Measurements from ENCODE around the gene ACTR2. TPM values are rescaled to one million over a fixed set of nuclear protein-coding genes. Genes with fewer than 3 reads are reported as not detected.

The ACTR2 gene
- total and polyA plus RNA-seq, 9 of the 15 experiments (the other 6 are each of a cell fraction or from before 2014, with no cell fraction given) = 47.3 to 239 (median 108) TPM

DNA sequence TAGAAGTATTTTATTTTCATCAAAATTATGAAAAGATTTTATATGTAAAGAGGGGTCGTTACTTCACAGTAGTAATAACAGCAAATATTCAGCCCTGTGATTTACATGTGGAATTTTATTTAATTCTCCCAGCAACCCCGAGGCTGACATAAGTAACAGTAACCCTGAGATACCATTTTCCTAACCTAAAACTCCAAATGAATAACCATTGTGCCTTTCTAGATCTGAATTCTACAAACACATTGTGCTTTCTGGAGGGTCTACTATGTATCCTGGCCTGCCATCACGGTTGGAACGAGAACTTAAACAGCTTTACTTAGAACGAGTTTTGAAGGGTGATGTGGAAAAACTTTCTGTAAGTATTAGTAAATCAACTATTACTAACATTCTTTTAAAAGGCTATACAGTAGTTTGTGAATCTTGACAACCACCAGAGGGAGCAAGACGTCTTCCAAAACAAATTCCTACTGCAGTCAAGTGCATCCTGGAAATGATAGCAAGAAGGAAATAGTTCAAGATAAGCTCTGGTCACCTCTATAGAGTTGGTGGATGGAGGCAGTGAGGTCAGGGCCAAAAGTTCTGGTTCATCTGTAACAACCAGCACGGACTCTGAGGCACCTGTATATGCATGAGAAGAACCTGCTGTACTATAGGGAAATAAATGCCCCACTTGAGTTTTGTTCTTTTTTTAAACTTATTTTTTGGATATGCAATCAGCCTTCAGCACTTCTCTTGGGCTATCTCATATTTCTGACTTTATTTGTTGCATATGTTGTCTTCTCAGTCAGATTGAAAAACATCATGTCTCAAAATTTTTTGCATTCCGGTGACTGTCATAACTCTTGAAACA lies 37.4 kb downstream of the ACTR2 start:
- FAIRE-seq (peak; percentile 81), ATAC-seq (peak; percentile 89), DNase-seq (ENCODE audit: extremely low read depth in 1 of 4, low spot score in 3 of 4) (peak; percentile 25 to 83 (median 32))
- Histone ChIP-seq H3K27ac (ENCODE audit: extremely low read depth, low read depth, low read length) (no peak overlapping the region), H3K9me3 (replicated peaks; ENCODE audit: control insufficient read depth, insufficient read depth, low read depth, low read length) (no peaks in the 10 kb centered on the region), H3K4me3 (no peak overlapping the region), H3K9me1 (ENCODE audit: control insufficient read depth, insufficient read depth, low read length) (no peaks in the 10 kb centered on the region), H2AFZ (ENCODE audit: low read depth, low read length) (no peak overlapping the region), H3K27me3 (ENCODE audit: control insufficient read depth in 2 of 2, insufficient read depth in 2 of 2, low read length in 2 of 2) (no peaks in the 10 kb centered on the region), H3K9ac (ENCODE audit: insufficient read depth in 1 of 2, low read depth in 2 of 2, low read length in 2 of 2) (no peak overlapping the region), H3K79me2 (ENCODE audit: control insufficient read depth, insufficient read depth, low read length) (peaks cover 11% of the 10 kb centered on the region; the same call in 1 of the 3 replicates), H3K4me2 (ENCODE audit: insufficient read depth, low read length) (no peak overlapping the region), H4K20me1 (replicated peaks; ENCODE audit: control insufficient read depth, insufficient read depth, low read length) (no peaks in the 10 kb centered on the region; the same call in 1 of the 2 replicates), H3K4me1 (replicated peaks in 1 of 2; ENCODE audit: control insufficient read depth in 2 of 2, insufficient read depth in 2 of 2, low read length in 2 of 2) (no peaks in the 10 kb centered on the region; a peak in 1 of 5 replicates), H3K36me3 (ENCODE audit: control insufficient read depth, insufficient read depth, low read length) (peaks cover 86% of the 10 kb centered on the region)
- BruUV-seq (replicated peaks) = no TSS peak
- CTCF ChIA-PET (ENCODE audit: low intra/inter-chr PET ratio) = interaction anchor here (0.7 to 2.3 kb wide), 5 partner anchors 86 to 308 kb away, joined by 3 to 15 read pairs (median 4); no protein-coding TSS in a partner anchor
- in situ Hi-C loops (cut with MboI) = loop anchor here (5.0 kb wide), 1 partner anchor 282 kb away; no protein-coding TSS in a partner anchor
- POLR2A ChIA-PET = interaction anchor here (0.6 kb wide), 1 partner anchor 171 kb away, joined by 3 read pairs; no protein-coding TSS in a partner anchor
- intact Hi-C loops (cut with micrococcal nuclease) = loop anchor here (1.0 to 5.0 kb wide), 4 partner anchors 117 to 308 kb away; no protein-coding TSS in a partner anchor
- WGBS (ENCODE audit: insufficient coverage, low coverage, missing lambda C conversion rate) = 27% methylated on average over 8 of the region's 8 CpGs
- TF ChIP-seq TBL1XR1 (IDR thresholded peaks at IDR 0.05; ENCODE audit: low read length in 2 of 2) = 0 out of 4 replicates have a peak, but pooled peaks of 1 of the 2 experiments have one; percentile 4
- TF ChIP-seq JUN (IDR thresholded peaks at IDR 0.05; ENCODE audit: borderline replicate concordance, low read depth, low read length) = no peak
- no peak for TF ChIP-seq JUN (CRISPR knock-in tag; IDR thresholded peaks at IDR 0.05; ENCODE audit: borderline replicate concordance)
- TF ChIP-seq, protein P1, sequence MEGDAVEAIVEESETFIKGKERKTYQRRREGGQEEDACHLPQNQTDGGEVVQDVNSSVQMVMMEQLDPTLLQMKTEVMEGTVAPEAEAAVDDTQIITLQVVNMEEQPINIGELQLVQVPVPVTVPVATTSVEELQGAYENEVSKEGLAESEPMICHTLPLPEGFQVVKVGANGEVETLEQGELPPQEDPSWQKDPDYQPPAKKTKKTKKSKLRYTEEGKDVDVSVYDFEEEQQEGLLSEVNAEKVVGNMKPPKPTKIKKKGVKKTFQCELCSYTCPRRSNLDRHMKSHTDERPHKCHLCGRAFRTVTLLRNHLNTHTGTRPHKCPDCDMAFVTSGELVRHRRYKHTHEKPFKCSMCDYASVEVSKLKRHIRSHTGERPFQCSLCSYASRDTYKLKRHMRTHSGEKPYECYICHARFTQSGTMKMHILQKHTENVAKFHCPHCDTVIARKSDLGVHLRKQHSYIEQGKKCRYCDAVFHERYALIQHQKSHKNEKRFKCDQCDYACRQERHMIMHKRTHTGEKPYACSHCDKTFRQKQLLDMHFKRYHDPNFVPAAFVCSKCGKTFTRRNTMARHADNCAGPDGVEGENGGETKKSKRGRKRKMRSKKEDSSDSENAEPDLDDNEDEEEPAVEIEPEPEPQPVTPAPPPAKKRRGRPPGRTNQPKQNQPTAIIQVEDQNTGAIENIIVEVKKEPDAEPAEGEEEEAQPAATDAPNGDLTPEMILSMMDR (IDR thresholded peaks at IDR 0.05 in 2 of 3, conservative IDR thresholded peaks at IDR 0.05 in 1 of 3; ENCODE audit: insufficient read depth in 2 of 3, low read depth in 1 of 3, low read length in 3 of 3) = peak; percentile 48 to 81 (median 70); a peak in 5 of 6 replicates
- 0 out of 2 replicates have a peak, but pooled peaks have one; percentile 51 for TF ChIP-seq HDGF (IDR thresholded peaks at IDR 0.05)
- TF ChIP-seq, protein P2, sequence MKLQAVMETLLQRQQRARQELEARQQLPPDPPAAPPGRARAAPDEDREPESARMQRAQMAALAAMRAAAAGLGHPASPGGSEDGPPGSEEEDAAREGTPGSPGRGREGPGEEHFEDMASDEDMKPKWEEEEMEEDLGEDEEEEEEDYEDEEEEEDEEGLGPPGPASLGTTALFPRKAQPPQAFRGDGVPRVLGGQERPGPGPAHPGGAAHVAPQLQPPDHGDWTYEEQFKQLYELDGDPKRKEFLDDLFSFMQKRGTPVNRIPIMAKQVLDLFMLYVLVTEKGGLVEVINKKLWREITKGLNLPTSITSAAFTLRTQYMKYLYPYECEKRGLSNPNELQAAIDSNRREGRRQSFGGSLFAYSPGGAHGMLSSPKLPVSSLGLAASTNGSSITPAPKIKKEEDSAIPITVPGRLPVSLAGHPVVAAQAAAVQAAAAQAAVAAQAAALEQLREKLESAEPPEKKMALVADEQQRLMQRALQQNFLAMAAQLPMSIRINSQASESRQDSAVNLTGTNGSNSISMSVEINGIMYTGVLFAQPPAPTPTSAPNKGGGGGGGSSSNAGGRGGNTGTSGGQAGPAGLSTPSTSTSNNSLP (IDR thresholded peaks at IDR 0.05; ENCODE audit: borderline replicate concordance, low read depth, low read length) = 0 out of 2 replicates have a peak, but pooled peaks have one; percentile 21
- TF ChIP-seq, protein P3, sequence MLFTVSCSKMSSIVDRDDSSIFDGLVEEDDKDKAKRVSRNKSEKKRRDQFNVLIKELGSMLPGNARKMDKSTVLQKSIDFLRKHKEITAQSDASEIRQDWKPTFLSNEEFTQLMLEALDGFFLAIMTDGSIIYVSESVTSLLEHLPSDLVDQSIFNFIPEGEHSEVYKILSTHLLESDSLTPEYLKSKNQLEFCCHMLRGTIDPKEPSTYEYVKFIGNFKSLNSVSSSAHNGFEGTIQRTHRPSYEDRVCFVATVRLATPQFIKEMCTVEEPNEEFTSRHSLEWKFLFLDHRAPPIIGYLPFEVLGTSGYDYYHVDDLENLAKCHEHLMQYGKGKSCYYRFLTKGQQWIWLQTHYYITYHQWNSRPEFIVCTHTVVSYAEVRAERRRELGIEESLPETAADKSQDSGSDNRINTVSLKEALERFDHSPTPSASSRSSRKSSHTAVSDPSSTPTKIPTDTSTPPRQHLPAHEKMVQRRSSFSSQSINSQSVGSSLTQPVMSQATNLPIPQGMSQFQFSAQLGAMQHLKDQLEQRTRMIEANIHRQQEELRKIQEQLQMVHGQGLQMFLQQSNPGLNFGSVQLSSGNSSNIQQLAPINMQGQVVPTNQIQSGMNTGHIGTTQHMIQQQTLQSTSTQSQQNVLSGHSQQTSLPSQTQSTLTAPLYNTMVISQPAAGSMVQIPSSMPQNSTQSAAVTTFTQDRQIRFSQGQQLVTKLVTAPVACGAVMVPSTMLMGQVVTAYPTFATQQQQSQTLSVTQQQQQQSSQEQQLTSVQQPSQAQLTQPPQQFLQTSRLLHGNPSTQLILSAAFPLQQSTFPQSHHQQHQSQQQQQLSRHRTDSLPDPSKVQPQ (CRISPR knock-in tag; IDR thresholded peaks at IDR 0.05; ENCODE audit: borderline replicate concordance) = no peak
- peak; percentile 78 for TF ChIP-seq ARID2 (IDR thresholded peaks at IDR 0.05)
- peak; percentile 88 to 94 for TF ChIP-seq RAD21 (CRISPR knock-in tag; conservative IDR thresholded peaks at IDR 0.05 in 1 of 2, IDR thresholded peaks at IDR 0.05 in 1 of 2)

All from K562 (cell line).